HEK293 (cell line): ENCODE measurements around the gene COL1A2.

ENCODE experiments used
- CTCF ChIA-PET: fragments of 350-600 bp; formaldehyde crosslinking; extraction: SDS; loops from one replicate; lab custom pipeline; 2021; ENCODE audit warnings: antibody characterized with exemption; lab: Yijun Ruan, JAX
- POLR2A ChIA-PET: fragments of 300-600 bp; formaldehyde crosslinking; extraction: SDS; loops from one replicate; lab custom pipeline; 2020; ENCODE audit warnings: antibody characterized with exemption, inconsistent platforms; lab: Yijun Ruan, JAX
- H3K27ac ChIP-seq: fragments of 200-500 bp; sonication (Bioruptor generic); 2 replicates; pipeline ENCODE4 v1.5.1; 2014; ENCODE audit warnings: low read depth, low read length, control low read depth, inconsistent platforms; ENCODE audit errors: extremely low read depth
- H3K36me3 ChIP-seq, 2 experiments: fragments of 200-500 bp in 1 of 2; sonication (Bioruptor generic) in 1 of 2; 1 replicate in 1 of 2; 2 replicates in 1 of 2; pipeline ENCODE4 v1.5.1; 2014 to 2017; ENCODE audit warnings: inconsistent platforms in 2 of 2, low read length in 2 of 2; ENCODE audit not compliant: control insufficient read depth in 2 of 2, insufficient read depth in 1 of 2
- H3K4me1 ChIP-seq: fragments of 200-500 bp; sonication (Bioruptor generic); 2 replicates; pipeline ENCODE4 v1.5.1; 2014; ENCODE audit warnings: mild to moderate bottlenecking, low read length, inconsistent platforms; ENCODE audit not compliant: control insufficient read depth, insufficient read depth
- H3K4me3 ChIP-seq: 2 replicates; pipeline ENCODE4 v1.5.1; 2011; ENCODE audit warnings: low read depth, mild to moderate bottlenecking, control low read depth, low read length, moderate library complexity
- H3K9me3 ChIP-seq: fragments of 200-500 bp; sonication (Bioruptor generic); 2 replicates; pipeline ENCODE4 v1.5.1; 2014; ENCODE audit warnings: low read depth, low read length, inconsistent platforms; ENCODE audit not compliant: control insufficient read depth, insufficient read depth
- GLI2 ChIP-seq: fragments of 450-650 bp; formaldehyde crosslinking; IDR thresholded peaks from 2 replicates; pipeline ENCODE4; 2017; ENCODE audit warnings: missing biosample characterization, missing genetic modification characterization, low read depth, borderline replicate concordance
- GLIS1 ChIP-seq: fragments of 450-650 bp; formaldehyde crosslinking; IDR thresholded peaks from 2 replicates; pipeline ENCODE4 v1.5.1; 2016; ENCODE audit warnings: missing biosample characterization, missing genetic modification characterization
- HIC1 ChIP-seq: fragments of 450-650 bp; formaldehyde crosslinking; IDR thresholded peaks from 2 replicates; pipeline ENCODE4 v1.5.1; 2016; ENCODE audit warnings: missing biosample characterization, missing genetic modification characterization
- KLF1 ChIP-seq: fragments of 450-650 bp; formaldehyde crosslinking; IDR thresholded peaks from 2 replicates; pipeline ENCODE4 v1.5.1; 2016; ENCODE audit warnings: missing biosample characterization, missing genetic modification characterization
- OSR2 ChIP-seq: fragments of 450-650 bp; formaldehyde crosslinking; IDR thresholded peaks from 2 replicates; pipeline ENCODE4 v1.5.1; 2016; ENCODE audit warnings: missing biosample characterization, missing genetic modification characterization
- SCRT2 ChIP-seq: fragments of 450-650 bp; formaldehyde crosslinking; IDR thresholded peaks from 2 replicates; pipeline ENCODE4 v1.5.1; 2016; ENCODE audit warnings: missing biosample characterization, missing genetic modification characterization
- ZBTB17 ChIP-seq: fragments of 450-650 bp; formaldehyde crosslinking; IDR thresholded peaks from 2 replicates; pipeline ENCODE4 v1.5.1; 2016; ENCODE audit warnings: missing biosample characterization, missing genetic modification characterization
- ZBTB44 ChIP-seq: fragments of 450-650 bp; IDR thresholded peaks from 2 replicates; pipeline ENCODE4 v1.5.1; 2018; ENCODE audit warnings: missing biosample characterization, mild to moderate bottlenecking, missing genetic modification characterization
- ZEB2 ChIP-seq: fragments of 450-650 bp; formaldehyde crosslinking; IDR thresholded peaks from 2 replicates; pipeline ENCODE4 v1.5.1; 2016; ENCODE audit warnings: missing biosample characterization, missing genetic modification characterization
- ZNF175 ChIP-seq: fragments of 450-650 bp; formaldehyde crosslinking; IDR thresholded peaks from 2 replicates; pipeline ENCODE4 v1.5.1; 2016; ENCODE audit warnings: missing biosample characterization, missing genetic modification characterization
- ZNF248 ChIP-seq: fragments of 450-650 bp; formaldehyde crosslinking; IDR thresholded peaks from 2 replicates; pipeline ENCODE4 v1.5.1; 2017; ENCODE audit warnings: missing biosample characterization, missing genetic modification characterization
- ZNF280C ChIP-seq: fragments of 450-650 bp; formaldehyde crosslinking; IDR thresholded peaks from 2 replicates; pipeline ENCODE4 v1.5.1; 2016; ENCODE audit warnings: missing biosample characterization, missing genetic modification characterization
- ZNF292 ChIP-seq: fragments of 450-650 bp; formaldehyde crosslinking; IDR thresholded peaks from 2 replicates; pipeline ENCODE4 v1.5.1; 2016; ENCODE audit warnings: low read depth, missing biosample characterization, missing genetic modification characterization, borderline replicate concordance
- ZNF362 ChIP-seq: fragments of 450-650 bp; formaldehyde crosslinking; IDR thresholded peaks from 2 replicates; pipeline ENCODE4 v1.5.1; 2016; ENCODE audit warnings: missing biosample characterization, missing genetic modification characterization
- ZNF394 ChIP-seq: fragments of 450-650 bp; formaldehyde crosslinking; IDR thresholded peaks from 2 replicates; pipeline ENCODE4 v1.5.1; 2016; ENCODE audit warnings: missing biosample characterization, missing genetic modification characterization, mild to moderate bottlenecking, moderate library complexity, borderline replicate concordance
- ZNF416 ChIP-seq: fragments of 450-650 bp; formaldehyde crosslinking; IDR thresholded peaks from 2 replicates; pipeline ENCODE4 v1.5.1; 2016; ENCODE audit warnings: missing biosample characterization, missing genetic modification characterization
- ZNF514 ChIP-seq: fragments of 450-650 bp; formaldehyde crosslinking; IDR thresholded peaks from 2 replicates; pipeline ENCODE4 v1.5.1; 2016; ENCODE audit warnings: missing biosample characterization, missing genetic modification characterization
- ZNF629 ChIP-seq: fragments of 450-650 bp; formaldehyde crosslinking; IDR thresholded peaks from 2 replicates; pipeline ENCODE4 v1.5.1; 2017; ENCODE audit warnings: missing biosample characterization, missing genetic modification characterization
- ZNF791 ChIP-seq: fragments of 450-650 bp; formaldehyde crosslinking; IDR thresholded peaks from 2 replicates; pipeline ENCODE4 v1.5.1; 2016; ENCODE audit warnings: missing biosample characterization, missing genetic modification characterization

Gene COL1A2

GRCh38 chr7:94453898-94454297 is 59.2 kb downstream of the COL1A2 start:
- H3K36me3 ChIP-seq: no peaks in the 10 kb centered on the region
- POLR2A ChIA-PET: no interaction called here
- CTCF ChIA-PET: no interaction called here

GRCh38 chr7:94458041-94458440 is 63.3 kb downstream of the COL1A2 start:
- no peak overlapping the region for H3K4me3 ChIP-seq
- POLR2A ChIA-PET: no interaction called here
- H3K9me3 ChIP-seq: no peaks in the 10 kb centered on the region
- no peaks in the 10 kb centered on the region for H3K36me3 ChIP-seq
- no peak overlapping the region for H3K27ac ChIP-seq
- CTCF ChIA-PET: interaction anchor here (0.5 to 2.4 kb wide), 3 partner anchors 9 to 1019 kb away, joined by 3 to 6 read pairs (median 4); no protein-coding TSS in a partner anchor
- no peaks in the 10 kb centered on the region for H3K4me1 ChIP-seq
- TF ChIP-seq ZNF248 (tag by site-specific recombination) (no peak), ZEB2 (tag by site-specific recombination) (no peak), OSR2 (tag by site-specific recombination) (no peak), SCRT2 (tag by site-specific recombination) (no peak), ZBTB44 (tag by site-specific recombination) (no peak), ZNF292 (tag by site-specific recombination) (no peak), ZNF629 (tag by site-specific recombination) (no peak), ZNF416 (tag by site-specific recombination) (no peak), ZNF514 (tag by site-specific recombination) (no peak), ZNF394 (no peak)

More at GRCh38 chr7:94453898-94454297, 59.2 kb downstream of the COL1A2 start:
- Histone ChIP-seq H3K27ac (no peak overlapping the region), H3K4me1 (no peaks in the 10 kb centered on the region), H3K9me3 (no peaks in the 10 kb centered on the region), H3K4me3 (no peak overlapping the region)
- TF ChIP-seq GLI2 (no peak), ZNF280C (tag by site-specific recombination) (no peak), GLIS1 (tag by site-specific recombination) (no peak), ZNF416 (tag by site-specific recombination) (no peak), HIC1 (no peak), KLF1 (no peak), ZNF175 (no peak), ZNF791 (no peak), ZNF362 (tag by site-specific recombination) (no peak), ZBTB17 (tag by site-specific recombination) (no peak), ZNF629 (tag by site-specific recombination) (no peak)
